HFFc6 (cell line): Measurements from ENCODE around the gene LRRC8A. TPM values are rescaled to one million over a fixed set of nuclear protein-coding genes. Genes with fewer than 3 reads are reported as not detected.
A peak's percentile ranks its signal among the peaks of the same experiment; 100 is the strongest.

Source experiments
- DNase-seq: peaks from one replicate; pipeline ENCODE4 v3.0.0-alpha.2; 2018
- H3K27ac Mint-ChIP-seq: 2 replicates; pipeline ENCODE4 v1.8.0; 2020; ENCODE audit warnings: mild to moderate bottlenecking, mixed read lengths
- H3K27me3 Mint-ChIP-seq: 2 replicates; pipeline ENCODE4 v1.8.0; 2021; ENCODE audit warnings: mild to moderate bottlenecking, moderate library complexity, mixed read lengths; ENCODE audit not compliant: insufficient read depth
- H3K36me3 Mint-ChIP-seq: 2 replicates; pipeline ENCODE4 v1.8.0; 2021; ENCODE audit warnings: low read depth, mixed read lengths
- H3K4me1 Mint-ChIP-seq: 2 replicates; pipeline ENCODE4 v1.8.0; 2020; ENCODE audit warnings: low read depth, mixed read lengths
- H3K4me3 Mint-ChIP-seq: 2 replicates; pipeline ENCODE4 v1.8.0; 2020; ENCODE audit warnings: mild to moderate bottlenecking, moderate library complexity, mixed read lengths
- H3K9me3 Mint-ChIP-seq: 2 replicates; pipeline ENCODE4 v1.8.0; 2020; ENCODE audit warnings: mild to moderate bottlenecking, mixed read lengths
- total RNA-seq, 6 experiments: library from RNA; stranded (reverse); fragmentation: NEBNext Ultra II Directional; extraction: Animal tissue kit (Norgen Biotek cat#: 25700); gene quantifications; 2 replicates in 1 of 6; 3 replicates in 5 of 6; pipeline ENCODE4 v1.2.3, GENCODE V29; 2021
- TF ChIP-seq, protein P1 (sequence below): fragments of 200-600 bp; sonication (generic); IDR thresholded peaks from 2 replicates; pipeline ENCODE4 v1.5.0; 2021; ENCODE audit warnings: antibody characterized with exemption, mild to moderate bottlenecking

LRRC8A gene
- total RNA-seq, 6 experiments from 2014 or later, result 37.8 to 51.9 (median 39.6) TPM

DNA sequence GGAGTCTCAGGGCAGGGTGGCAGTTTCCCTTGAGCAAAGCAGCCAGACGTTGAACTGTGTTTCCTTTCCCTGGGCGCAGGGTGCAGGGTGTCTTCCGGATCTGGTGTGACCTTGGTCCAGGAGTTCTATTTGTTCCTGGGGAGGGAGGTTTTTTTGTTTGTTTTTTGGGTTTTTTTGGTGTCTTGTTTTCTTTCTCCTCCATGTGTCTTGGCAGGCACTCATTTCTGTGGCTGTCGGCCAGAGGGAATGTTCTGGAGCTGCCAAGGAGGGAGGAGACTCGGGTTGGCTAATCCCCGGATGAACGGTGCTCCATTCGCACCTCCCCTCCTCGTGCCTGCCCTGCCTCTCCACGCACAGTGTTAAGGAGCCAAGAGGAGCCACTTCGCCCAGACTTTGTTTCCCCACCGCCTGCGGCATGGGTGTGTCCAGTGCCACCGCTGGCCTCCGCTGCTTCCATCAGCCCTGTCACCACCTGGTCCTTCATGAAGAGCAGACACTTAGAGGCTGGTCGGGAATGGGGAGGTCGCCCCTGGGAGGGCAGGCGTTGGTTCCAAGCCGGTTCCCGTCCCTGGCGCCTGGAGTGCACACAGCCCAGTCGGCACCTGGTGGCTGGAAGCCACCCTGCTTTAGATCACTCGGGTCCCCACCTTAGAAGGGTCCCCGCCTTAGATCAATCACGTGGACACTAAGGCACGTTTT lies 35.4 kb downstream of the LRRC8A start:
- DNase-seq, result peak; percentile 60
- Mint-ChIP-seq H3K27ac (peak overlapping the region; percentile 87), H3K9me3 (no peaks in the 10 kb centered on the region), H3K4me3 (peak overlapping the region; percentile 23; the same call in 1 of the 2 replicates), H3K27me3 (peaks cover 3% of the 10 kb centered on the region), H3K36me3 (peaks cover 25% of the 10 kb centered on the region), H3K4me1 (peaks cover 63% of the 10 kb centered on the region)
- TF ChIP-seq, protein P1, sequence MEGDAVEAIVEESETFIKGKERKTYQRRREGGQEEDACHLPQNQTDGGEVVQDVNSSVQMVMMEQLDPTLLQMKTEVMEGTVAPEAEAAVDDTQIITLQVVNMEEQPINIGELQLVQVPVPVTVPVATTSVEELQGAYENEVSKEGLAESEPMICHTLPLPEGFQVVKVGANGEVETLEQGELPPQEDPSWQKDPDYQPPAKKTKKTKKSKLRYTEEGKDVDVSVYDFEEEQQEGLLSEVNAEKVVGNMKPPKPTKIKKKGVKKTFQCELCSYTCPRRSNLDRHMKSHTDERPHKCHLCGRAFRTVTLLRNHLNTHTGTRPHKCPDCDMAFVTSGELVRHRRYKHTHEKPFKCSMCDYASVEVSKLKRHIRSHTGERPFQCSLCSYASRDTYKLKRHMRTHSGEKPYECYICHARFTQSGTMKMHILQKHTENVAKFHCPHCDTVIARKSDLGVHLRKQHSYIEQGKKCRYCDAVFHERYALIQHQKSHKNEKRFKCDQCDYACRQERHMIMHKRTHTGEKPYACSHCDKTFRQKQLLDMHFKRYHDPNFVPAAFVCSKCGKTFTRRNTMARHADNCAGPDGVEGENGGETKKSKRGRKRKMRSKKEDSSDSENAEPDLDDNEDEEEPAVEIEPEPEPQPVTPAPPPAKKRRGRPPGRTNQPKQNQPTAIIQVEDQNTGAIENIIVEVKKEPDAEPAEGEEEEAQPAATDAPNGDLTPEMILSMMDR, result no peak

DNA sequence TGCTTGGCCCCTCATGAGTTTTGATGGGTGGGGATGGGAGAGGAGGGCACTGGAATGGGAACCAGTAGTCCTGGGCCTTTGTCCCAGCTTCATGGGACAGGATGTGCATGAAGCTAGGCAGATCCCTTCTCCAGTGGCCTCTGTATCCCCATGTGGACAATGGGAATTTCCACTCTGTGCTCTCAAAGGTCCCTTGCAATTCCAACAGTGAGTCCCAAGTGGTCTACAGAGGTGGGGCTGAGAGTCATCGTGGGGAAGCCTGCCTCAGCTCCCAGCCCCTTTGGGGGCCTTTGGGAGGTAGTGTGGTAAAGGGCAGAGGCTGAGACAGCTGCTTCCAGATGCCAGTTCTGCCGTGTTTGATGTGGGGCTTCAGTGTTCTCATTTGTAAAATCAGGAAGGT lies 37.0 kb downstream of the LRRC8A start:
- Mint-ChIP-seq H3K27ac (peak overlapping the region; percentile 69), H3K9me3 (no peaks in the 10 kb centered on the region), H3K27me3 (no peaks in the 10 kb centered on the region; the same call in none of the 2 replicates), H3K4me3 (no peak overlapping the region; the same call in 1 of the 2 replicates), H3K36me3 (peaks cover 18% of the 10 kb centered on the region), H3K4me1 (peaks cover 49% of the 10 kb centered on the region)
- TF ChIP-seq, protein P1, result no peak
- no peak for DNase-seq

DNA sequence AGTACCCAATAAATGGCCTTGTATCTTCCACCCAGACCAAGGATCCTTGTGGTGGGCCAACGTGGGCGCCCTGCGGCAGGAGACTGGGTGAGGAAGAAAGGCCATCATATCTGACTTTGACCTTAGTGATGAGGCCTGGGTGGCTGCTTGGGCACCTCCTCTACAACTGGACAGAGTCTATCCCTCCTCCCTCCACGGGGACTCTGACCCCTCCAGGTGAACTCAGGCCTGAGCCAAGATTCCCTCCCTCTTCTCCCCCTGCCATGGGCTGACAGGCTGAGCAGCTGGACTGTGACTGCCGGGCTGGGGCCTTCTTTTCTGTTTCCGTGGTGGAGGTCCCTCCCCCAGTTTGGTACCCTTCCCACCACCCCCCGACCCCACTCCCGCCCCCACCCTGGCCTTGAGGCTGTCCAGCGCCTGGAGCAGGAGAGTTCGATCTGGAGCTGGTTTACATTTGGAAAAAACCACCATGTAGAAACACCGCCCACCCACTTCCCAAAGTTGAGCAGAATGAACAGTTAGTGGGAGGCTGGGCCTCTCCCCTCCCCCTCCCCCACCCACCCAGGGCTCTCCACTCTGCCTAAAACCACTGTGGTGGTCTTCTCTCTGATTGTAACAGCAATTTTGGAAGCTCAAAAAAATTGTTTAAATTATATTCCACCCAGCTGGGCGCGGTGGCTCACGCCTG lies 37.6 kb downstream of the LRRC8A start:
- Mint-ChIP-seq H3K36me3 (peaks cover 18% of the 10 kb centered on the region), H3K27ac (peak overlapping the region; percentile 69), H3K9me3 (no peaks in the 10 kb centered on the region), H3K4me1 (peaks cover 49% of the 10 kb centered on the region), H3K27me3 (no peaks in the 10 kb centered on the region; the same call in none of the 2 replicates), H3K4me3 (no peak overlapping the region)
- TF ChIP-seq, protein P1, result no peak
- no peak for DNase-seq

DNA sequence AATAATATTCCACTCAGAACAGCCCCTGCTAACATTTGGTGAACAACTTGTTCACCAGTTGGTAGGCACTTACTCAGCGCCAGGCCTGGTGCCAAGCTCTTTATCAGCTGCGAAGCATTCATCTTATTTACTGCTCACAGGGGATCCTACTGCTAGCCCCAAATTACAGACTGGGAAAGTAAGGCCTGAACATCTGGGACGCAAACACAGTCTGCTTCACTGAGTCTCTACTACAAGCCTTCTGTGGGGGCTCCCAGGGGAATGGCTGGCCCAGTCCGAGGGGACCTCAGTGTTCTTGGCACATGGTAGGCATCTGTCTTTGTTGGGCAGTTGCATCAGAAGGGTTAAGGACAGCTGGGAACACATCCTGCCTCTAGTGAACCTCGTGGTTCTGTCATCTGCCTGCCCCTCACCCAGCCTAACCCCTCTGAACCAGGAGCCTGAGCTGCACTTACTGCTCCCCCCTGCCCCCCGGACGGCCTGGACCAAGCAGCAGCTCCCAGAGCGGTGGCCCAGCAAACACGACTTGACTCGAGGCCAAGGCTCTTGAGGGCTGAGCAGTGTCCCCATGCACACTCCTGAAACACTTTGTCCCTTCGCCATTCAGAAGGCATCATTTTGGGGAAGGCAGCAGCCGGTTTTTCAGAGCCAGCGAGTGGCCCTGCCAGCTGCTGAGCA lies 38.6 kb downstream of the LRRC8A start, which contains the start of gene PHYHD1:
Gene PHYHD1 (plus strand): TSS at position 602 of the 678 bp plus-strand sequence. CDS start 1,342 bp downstream, outside the sequence.
- no peaks in the 10 kb centered on the region; the same call in none of the 2 replicates for H3K27me3 Mint-ChIP-seq
- H3K27ac Mint-ChIP-seq, result peak within 1 kb of the TSS; percentile 80
- H3K4me3 Mint-ChIP-seq, result peak within 1 kb of the TSS; percentile 84; the same call in 1 of the 2 replicates
- peak; percentile 74 for DNase-seq
- peaks cover 18% of the 10 kb centered on the region for H3K36me3 Mint-ChIP-seq
- peaks cover 48% of the 10 kb centered on the region for H3K4me1 Mint-ChIP-seq
- H3K9me3 Mint-ChIP-seq, result no peaks in the 10 kb centered on the region
- TF ChIP-seq, protein P1, result no peak
